Suprapubic skin (tissue), 4 donors: ENCODE measurements around the gene ATRN. TPM values are rescaled to one million over a fixed set of nuclear protein-coding genes. Genes with fewer than 3 reads are reported as not detected.

Experiments used
- DNase-seq, 2 donors: peaks; one replicate each; pipeline ENCODE4 v3.0.0-alpha.2; 2019; ENCODE audit warnings: low spot score in 2 of 2
- H3K27ac ChIP-seq: fragments of 200-600 bp; sonication (generic); one replicate; pipeline ENCODE4 v1.5.1; 2019
- H3K27me3 ChIP-seq: fragments of 200-600 bp; sonication (generic); one replicate; pipeline ENCODE4 v1.5.1; 2019
- H3K36me3 ChIP-seq: fragments of 200-600 bp; sonication (generic); one replicate; pipeline ENCODE4 v1.5.1; 2019
- H3K4me1 ChIP-seq: fragments of 200-600 bp; sonication (generic); one replicate; pipeline ENCODE4 v1.5.1; 2019
- H3K4me3 ChIP-seq: fragments of 200-600 bp; sonication (generic); one replicate; pipeline ENCODE4 v1.5.1; 2019; ENCODE audit warnings: mild to moderate bottlenecking
- H3K9me3 ChIP-seq: fragments of 200-600 bp; sonication (generic); one replicate; pipeline ENCODE4 v1.5.1; 2019
- EP300 ChIP-seq: sonication (generic); formaldehyde crosslinking; IDR thresholded peaks from one replicate; pipeline ENCODE4 v1.6.1; 2017; ENCODE audit warnings: antibody characterized with exemption
- POLR2A ChIP-seq, 2 donors: fragments of 450-650 bp; IDR thresholded peaks; one replicate each; pipeline ENCODE4 v1.6.1; 2017; ENCODE audit warnings: antibody characterized with exemption in 2 of 2, mild to moderate bottlenecking in 2 of 2, moderate library complexity in 2 of 2
- POLR2AphosphoS5 ChIP-seq, 3 donors: sonication (generic); formaldehyde crosslinking; IDR thresholded peaks; one replicate each; pipeline ENCODE4 v1.6.1; 2017; ENCODE audit warnings: antibody characterized with exemption in 3 of 3
- WGBS: methylation state at CpG from one replicate; pipeline ENCODE4 v1.1.5; 2018; 5-methylcytosine and 5-hydroxymethylcytosine counted together
- total RNA-seq, 4 donors: library from RNA; depleted of rRNA; stranded (reverse); fragments of >200 nt; gene quantifications; one replicate each; pipeline ENCODE4 v1.1.0, GENCODE V29; 2016
- TF ChIP-seq, protein P1 (sequence below), 2 donors: fragments of 200-600 bp in 1 of 2; fragments of 450-650 bp in 1 of 2; sonication (generic) in 1 of 2; IDR thresholded peaks; one replicate each; pipeline ENCODE4 v1.5.1; 2016 to 2019; ENCODE audit warnings: antibody characterized with exemption in 2 of 2, mild to moderate bottlenecking in 1 of 2, moderate library complexity in 1 of 2

Gene ATRN
- total RNA-seq, 4 donors from 2014 or later = 23.3 to 39.1 (median 28.3) TPM

- 84% methylated on average over 6 of the region's 8 CpGs for WGBS
- peaks cover 32% of the 10 kb centered on the region for H3K27me3 ChIP-seq
- H3K27ac ChIP-seq = no peak overlapping the region
- TF ChIP-seq POLR2A (IDR thresholded peaks at IDR 0.05) (no peak), POLR2AphosphoS5 (IDR thresholded peaks at IDR 0.05) (no peak), EP300 (no peak)
- TF ChIP-seq, protein P1, sequence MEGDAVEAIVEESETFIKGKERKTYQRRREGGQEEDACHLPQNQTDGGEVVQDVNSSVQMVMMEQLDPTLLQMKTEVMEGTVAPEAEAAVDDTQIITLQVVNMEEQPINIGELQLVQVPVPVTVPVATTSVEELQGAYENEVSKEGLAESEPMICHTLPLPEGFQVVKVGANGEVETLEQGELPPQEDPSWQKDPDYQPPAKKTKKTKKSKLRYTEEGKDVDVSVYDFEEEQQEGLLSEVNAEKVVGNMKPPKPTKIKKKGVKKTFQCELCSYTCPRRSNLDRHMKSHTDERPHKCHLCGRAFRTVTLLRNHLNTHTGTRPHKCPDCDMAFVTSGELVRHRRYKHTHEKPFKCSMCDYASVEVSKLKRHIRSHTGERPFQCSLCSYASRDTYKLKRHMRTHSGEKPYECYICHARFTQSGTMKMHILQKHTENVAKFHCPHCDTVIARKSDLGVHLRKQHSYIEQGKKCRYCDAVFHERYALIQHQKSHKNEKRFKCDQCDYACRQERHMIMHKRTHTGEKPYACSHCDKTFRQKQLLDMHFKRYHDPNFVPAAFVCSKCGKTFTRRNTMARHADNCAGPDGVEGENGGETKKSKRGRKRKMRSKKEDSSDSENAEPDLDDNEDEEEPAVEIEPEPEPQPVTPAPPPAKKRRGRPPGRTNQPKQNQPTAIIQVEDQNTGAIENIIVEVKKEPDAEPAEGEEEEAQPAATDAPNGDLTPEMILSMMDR (IDR thresholded peaks at IDR 0.05) = no peak
- no peaks in the 10 kb centered on the region for H3K9me3 ChIP-seq
- H3K4me1 ChIP-seq = peaks cover 8% of the 10 kb centered on the region
- no peak for DNase-seq
- H3K36me3 ChIP-seq = peaks cover 12% of the 10 kb centered on the region
- H3K4me3 ChIP-seq = no peak overlapping the region
Measured at GRCh38 chr20:3667434-3668037, 196.7 kb downstream of the ATRN start.

DNA sequence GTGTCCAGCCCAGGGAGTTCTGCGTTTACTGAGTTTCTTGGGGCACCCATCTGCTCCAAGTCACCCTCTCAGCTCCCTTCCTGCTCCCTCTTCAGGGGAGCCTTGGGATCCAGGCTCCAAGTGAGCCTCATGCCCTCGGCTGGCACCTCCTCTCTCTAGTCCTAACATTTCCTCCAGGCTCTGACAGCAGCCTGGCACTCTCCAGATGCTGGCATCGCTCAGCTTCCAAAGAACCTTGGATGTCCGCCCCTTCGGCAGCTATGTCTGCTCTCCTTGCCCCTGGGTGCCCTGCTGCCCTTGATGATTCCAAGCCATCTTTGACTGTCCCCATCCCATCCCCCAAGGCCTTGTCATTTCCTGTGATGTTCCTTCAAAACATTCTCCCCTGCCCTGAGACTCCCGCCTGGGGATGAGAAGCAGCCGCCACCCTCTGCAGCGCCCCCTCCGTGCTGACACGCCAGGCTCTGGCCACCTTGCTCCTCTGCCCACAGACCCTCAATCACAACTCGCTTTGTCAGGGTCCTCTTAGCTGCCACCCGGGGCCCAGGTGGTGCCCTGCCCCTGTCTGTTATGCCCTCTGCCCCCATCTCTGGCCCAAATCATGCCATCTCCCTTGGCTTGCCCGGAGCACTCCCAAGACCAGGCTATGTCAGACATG lies 199.0 kb downstream of the ATRN start:
- Histone ChIP-seq H3K4me3 (no peak overlapping the region), H3K27me3 (peaks cover 46% of the 10 kb centered on the region), H3K9me3 (no peaks in the 10 kb centered on the region), H3K4me1 (peaks cover 11% of the 10 kb centered on the region), H3K36me3 (peaks cover 17% of the 10 kb centered on the region), H3K27ac (no peak overlapping the region)
- TF ChIP-seq POLR2A (IDR thresholded peaks at IDR 0.05) (no peak), EP300 (no peak), POLR2AphosphoS5 (IDR thresholded peaks at IDR 0.05) (no peak)
- TF ChIP-seq, protein P1 (IDR thresholded peaks at IDR 0.05) = no peak
- WGBS = 81% methylated on average over 13 of the region's 13 CpGs
- no peak for DNase-seq

GRCh38 chr20:3670511-3670910 lies 199.7 kb downstream of the ATRN start:
- TF ChIP-seq POLR2A (IDR thresholded peaks at IDR 0.05) (no peak), EP300 (no peak), POLR2AphosphoS5 (IDR thresholded peaks at IDR 0.05) (no peak)
- TF ChIP-seq, protein P1 (IDR thresholded peaks at IDR 0.05) = no peak
- DNase-seq = no peak

GRCh38 chr20:3670945-3671344 lies 200.1 kb downstream of the ATRN start:
- TF ChIP-seq POLR2A (IDR thresholded peaks at IDR 0.05) = no peak
- TF ChIP-seq, protein P1 (IDR thresholded peaks at IDR 0.05) = no peak
- Histone ChIP-seq H3K36me3 (peaks cover 17% of the 10 kb centered on the region), H3K27me3 (peaks cover 57% of the 10 kb centered on the region)

More at GRCh38 chr20:3670511-3670910, 199.7 kb downstream of the ATRN start:
- Histone ChIP-seq H3K4me1 (peaks cover 11% of the 10 kb centered on the region), H3K27ac (no peak overlapping the region), H3K27me3 (peaks cover 53% of the 10 kb centered on the region), H3K9me3 (no peaks in the 10 kb centered on the region), H3K36me3 (peaks cover 17% of the 10 kb centered on the region), H3K4me3 (no peak overlapping the region)
- WGBS = 76% methylated on average over 5 of the region's 6 CpGs

DNA sequence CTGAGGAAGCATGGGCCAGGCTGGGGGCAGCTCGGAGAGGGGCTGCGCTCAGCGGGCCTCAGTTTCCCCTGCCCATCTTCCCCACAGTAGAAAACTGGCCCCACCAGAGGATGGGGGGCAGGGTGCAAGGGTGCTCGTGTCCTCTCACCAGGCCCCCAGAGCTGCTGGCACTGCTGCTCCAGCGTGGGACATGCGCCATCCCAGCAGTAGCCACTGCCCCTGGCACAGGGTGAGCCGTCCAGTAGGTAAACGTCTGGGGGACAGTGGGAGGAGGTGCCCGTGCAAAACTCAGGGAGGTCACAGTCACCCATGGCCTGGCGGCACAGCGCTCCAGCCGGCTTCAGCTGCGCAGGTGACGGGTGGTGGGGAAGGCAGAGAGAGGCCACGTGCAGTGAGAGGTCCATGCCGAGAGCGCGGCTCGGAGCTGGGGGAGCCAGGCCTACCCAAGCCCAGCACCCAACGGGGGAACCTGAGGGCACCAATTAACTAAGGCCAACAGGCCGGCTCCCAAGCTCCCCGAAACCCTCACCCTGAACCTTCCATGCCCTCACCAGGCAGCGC lies 201.2 kb downstream of the ATRN start:
- no peak for DNase-seq
- H3K27me3 ChIP-seq = peaks cover 59% of the 10 kb centered on the region
- H3K4me3 ChIP-seq = no peak overlapping the region
- peaks cover 18% of the 10 kb centered on the region for H3K4me1 ChIP-seq
- TF ChIP-seq, protein P1 (IDR thresholded peaks at IDR 0.05) = no peak
- TF ChIP-seq POLR2AphosphoS5 (IDR thresholded peaks at IDR 0.05) = no peak
- no peak for TF ChIP-seq EP300
- no peak for TF ChIP-seq POLR2A (IDR thresholded peaks at IDR 0.05)
- 61% methylated on average over 22 of the region's 23 CpGs for WGBS
- H3K36me3 ChIP-seq = peaks cover 17% of the 10 kb centered on the region
- no peaks in the 10 kb centered on the region for H3K9me3 ChIP-seq
- H3K27ac ChIP-seq = no peak overlapping the region

More at GRCh38 chr20:3670945-3671344, 200.1 kb downstream of the ATRN start:
- WGBS = 100% methylated on average over 2 of the region's 10 CpGs
- H3K27ac ChIP-seq = no peak overlapping the region
- H3K9me3 ChIP-seq = no peaks in the 10 kb centered on the region
- no peak for DNase-seq
- H3K4me1 ChIP-seq = peaks cover 11% of the 10 kb centered on the region
- no peak overlapping the region for H3K4me3 ChIP-seq
